HG02571 (cell line): ENCODE results near the gene INF2.

Source experiments
- ATAC-seq: cut with Tn5 transposase; IDR thresholded peaks from one replicate; pipeline ENCODE4 v1.9.1; 2021; ENCODE audit warnings: mild to moderate bottlenecking, moderate library complexity; ENCODE audit not compliant: unreplicated experiment

Gene INF2

DNA sequence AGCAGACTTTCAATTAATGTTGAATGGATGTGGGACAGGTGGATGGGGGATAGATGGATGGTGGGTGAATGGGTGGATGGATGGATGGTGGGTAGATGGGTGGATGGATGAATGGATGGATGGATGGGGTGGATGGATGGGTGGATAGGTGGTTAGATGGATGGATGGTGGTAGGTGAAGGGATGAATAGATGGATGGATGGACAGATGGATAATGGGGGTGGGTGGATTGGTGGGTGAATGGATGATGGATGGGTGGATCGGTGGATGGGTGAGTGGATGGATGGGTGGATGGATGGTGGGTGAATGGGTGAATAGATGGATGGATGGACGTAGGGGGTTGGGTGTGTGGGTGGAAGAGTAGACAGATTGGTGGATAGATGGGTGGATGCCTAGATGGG is 14.0 kb upstream of the INF2 start:
- ATAC-seq = no peak

DNA sequence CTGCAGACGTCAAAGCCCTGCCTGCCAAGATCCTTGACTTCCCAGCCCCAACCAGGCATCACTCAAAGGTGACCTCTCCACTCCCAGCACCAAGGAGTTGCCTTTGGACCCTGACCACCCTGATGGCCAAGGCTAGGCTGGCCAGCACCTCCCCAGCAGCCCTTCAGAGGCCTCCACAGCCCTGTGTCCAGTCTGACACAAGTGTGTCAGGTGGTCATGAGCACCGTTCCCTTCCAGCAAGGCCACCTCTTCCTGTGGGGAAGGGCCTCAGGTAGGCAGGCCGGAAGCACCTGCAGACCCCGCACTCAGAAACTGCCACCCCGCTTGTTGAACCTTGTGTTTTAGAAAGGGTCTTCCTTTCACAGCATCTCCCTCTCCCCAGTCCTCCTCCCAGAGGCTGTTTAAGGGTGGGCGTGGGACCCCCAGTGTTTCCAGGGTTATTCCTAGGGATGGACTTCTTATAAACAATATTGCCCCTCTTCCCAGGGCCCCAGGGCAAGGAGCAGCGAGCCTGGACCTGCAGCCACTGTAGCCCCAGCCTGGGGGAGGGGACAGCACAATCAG is 13.2 kb upstream of the INF2 start:
- no peak for ATAC-seq

DNA sequence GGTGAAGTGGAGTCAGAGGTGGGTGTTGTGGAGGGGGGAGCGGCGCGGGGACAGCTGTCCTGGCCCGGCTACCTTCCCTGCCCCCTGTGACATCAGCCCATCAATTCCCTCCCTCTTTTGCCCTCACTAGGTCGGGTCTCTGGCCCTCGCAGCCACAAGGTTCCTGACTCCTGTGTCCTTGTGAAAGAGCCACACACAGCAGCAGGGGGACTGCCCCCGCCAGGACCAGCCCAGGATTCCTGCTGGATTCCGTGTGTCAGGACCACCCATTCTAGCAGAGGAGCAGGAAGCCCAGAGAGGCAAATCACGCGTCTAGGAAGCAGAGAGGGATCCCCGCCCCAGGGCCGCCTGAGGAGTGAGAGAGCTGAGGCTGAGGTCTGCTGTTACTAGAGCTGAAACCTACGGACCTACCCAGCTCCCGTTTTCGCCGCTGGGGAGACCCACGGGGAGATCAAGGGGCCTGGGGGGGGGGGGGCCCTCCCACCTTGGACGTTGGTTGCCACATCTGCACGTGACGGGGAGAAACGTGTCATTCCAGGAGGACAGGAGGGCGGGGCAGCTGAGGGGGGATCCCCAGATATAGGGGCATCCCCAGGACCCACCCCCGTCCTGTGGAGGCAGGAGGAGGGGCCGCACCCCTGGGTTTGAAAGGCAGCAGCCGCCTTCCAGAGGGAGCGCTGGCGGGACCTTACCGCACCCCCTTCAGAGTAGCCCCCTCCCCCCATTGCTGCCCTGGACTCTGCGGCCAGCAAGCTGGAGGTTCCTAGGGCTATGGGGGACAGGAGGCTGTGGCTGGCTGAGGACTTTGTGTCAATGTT is 12.5 kb upstream of the INF2 start:
- no peak for ATAC-seq

DNA sequence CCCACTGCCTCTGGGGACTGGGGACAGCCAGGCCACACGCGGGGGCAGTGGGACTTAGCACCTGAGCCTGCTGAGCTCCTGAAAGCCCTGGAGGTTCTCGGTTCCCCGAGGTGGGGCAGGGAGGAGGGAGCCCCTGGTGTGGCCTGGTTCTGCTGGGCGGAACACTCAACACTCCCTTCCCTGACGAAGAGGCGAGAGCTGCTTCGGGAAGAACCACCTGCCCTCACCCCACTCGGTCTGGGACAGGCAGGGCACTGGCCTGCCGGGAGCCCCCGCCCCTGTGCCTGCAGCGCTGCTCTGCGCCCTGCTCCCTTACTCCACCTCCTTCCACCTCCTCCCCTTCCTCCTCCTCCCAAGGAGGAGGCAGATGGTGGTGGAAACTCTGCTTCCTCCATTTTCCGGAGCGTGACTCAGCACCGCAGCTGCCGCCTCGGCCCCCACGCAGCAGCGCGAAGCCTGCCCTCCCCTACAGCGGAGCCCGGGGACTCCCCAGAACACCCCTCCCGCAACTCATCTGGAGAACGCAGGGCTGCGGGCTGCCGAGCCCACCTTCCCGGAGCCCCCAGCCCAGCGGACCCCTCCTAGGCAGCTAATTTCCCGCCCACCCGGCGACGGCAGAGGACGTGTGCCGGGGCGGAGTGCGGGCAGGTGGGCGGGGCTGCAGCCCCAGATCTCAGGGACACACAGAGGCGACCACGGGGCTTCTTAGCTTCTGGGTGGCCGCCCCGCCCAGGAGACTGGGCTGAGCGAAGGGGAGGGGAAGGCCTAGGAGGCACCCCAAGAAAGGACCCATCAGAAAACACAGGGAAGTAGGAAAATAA is 11.7 kb upstream of the INF2 start:
- no peak for ATAC-seq

DNA sequence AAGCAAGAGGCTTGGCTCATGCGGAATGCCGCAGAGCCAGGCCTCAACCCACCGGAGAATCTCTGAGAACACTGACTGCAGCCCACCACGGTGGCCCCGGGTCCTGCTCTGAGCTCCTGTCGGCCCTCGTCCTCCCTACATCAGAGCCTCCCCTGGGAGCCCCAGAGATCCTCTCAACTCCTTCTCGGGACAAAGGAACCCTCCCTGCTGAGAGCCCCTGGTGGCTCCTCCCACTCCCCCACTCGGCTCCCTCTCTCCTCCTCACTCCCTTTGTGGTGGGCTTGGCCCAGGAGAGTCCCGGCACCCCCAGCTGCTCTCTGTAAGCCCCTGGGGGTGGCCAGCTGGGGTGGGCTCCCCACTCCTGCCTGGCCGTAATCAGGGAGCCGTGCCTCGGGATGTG is 11.1 kb upstream of the INF2 start:
- no peak for ATAC-seq

DNA sequence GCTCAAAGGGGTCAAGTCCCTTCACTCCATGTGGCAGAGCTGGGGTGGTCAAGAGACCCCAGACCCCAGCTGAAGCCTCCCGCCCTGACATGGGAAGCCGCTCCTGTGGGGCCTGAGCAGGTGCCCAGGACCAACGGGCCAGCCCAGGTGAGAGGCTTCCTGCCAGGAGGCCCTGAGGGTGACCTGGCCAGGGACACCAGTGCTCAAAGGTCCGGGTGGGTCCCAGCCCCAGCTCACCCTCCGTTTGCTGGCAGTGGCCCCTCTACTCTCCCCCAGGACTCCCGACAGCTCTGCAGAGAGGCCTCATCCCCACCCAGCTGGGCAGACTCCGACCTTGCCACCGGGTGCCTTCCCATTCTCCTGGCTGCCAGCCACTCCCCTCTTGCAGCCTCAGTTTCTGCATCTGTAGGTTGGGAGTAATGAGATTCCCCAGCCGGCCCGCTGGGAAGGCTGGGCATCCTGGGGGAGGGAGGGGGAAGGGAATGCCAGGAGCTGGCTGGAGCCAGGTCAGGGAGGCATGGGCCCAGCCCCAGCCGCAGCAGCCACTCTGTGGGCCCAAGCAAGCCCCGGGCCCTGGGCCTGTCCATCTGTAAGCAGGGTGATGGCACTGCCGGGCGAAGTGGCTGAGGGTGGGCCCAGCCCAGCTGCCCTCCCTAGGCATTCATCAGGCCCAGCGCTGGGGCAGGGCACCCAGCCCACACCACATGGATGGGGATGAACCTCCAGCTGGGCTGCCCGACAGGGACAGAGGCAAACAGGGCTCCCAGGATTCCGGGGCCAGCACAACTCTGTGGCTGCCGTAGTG is 10.3 kb upstream of the INF2 start:
- ATAC-seq = no peak

DNA sequence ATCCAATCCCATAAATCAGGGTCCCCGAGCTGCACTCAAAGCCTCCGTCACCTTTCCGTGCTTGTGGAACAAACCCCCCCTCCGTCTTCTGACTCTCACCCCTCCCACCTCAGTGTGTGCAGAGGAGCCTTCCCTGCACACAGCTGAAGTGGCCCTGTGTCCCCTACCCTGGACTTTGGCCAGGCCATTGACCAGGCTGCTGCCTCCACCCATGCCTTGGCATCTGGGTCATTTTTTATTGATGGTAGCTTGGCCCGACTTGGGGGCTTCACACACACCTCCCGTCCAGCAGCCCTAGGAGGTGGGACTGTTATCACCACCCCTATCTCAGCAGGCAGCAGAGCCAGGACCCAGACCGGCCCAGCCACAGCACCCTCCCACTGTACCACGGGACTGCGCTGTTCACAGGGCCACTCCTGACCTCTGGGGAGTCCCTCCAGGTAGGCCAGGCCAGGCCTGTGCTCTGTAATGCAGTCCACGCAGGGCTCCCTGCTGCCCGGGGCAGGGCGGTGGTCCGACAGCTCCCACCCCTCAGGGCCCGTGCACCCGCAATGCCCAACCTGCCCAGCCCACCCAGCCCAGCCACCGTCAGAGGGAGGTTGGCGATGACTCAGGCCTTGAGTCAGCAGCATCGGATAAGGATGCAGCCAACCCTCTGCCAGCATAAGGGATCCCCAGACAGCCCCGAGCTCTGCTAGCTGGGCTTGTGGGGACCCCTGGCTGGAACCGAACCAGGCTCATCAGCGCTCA is 9.2 kb upstream of the INF2 start:
- ATAC-seq = no peak

DNA sequence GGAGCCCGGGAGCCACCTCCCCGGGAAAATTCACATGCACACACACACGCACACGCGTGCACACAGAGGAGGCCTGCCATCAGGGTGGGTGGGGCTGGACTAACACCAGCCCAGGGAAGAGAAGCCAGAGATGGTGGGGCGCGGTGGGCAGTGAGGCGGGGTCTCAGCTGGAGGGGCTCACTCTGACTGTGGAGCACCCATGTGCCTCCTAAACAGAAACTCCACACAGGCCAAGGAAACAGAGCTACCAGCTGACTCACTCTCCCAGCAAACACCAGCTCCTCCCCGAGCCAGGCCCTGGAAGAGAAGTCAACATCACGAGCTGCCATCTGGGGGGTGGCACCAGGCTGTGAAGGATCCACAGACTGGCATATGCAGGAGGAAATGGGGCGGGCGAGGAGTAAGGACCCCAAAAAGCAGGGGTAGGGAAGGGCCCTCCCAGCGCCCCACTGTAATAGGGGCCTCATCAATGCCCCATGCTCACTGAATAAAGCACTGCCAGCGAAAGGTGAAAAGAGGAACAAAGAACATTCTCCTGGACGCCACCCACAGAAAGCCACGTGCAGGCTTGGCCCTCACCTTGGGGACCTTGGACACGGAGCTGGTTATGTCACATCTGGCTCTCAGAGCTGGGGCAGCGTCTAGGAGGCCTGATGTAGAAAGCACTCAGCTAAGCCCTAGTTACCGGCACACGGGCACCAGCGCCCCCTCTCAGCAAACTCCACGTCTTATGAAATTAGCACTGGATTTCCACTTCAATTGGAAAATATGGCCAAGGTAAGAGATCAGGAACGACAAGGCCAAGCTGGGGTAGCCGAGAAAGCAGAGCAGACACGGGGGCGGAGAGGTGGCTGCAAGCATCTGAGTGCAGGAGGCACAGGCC is 8.4 kb upstream of the INF2 start:
- no peak for ATAC-seq

DNA sequence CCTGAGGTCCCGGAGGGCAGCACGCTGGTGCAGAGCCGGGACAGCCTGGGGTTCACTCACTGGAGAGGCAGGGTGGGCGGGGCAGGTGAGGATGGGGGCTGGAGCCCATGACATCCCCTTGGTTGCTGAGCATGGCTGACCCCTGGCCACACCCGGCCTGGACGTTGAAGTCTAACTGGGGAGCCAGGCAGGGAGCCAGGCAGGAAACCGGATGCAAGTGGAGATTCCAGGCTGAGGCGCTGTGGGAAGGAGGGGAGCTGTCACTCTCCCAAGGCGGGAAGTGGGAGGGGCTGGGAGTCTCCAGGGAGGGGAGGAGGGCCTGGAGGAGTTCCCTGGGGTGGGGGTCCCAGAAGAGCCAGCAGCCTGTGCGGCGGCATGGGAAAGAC is 7.7 kb upstream of the INF2 start:
- ATAC-seq = no peak

DNA sequence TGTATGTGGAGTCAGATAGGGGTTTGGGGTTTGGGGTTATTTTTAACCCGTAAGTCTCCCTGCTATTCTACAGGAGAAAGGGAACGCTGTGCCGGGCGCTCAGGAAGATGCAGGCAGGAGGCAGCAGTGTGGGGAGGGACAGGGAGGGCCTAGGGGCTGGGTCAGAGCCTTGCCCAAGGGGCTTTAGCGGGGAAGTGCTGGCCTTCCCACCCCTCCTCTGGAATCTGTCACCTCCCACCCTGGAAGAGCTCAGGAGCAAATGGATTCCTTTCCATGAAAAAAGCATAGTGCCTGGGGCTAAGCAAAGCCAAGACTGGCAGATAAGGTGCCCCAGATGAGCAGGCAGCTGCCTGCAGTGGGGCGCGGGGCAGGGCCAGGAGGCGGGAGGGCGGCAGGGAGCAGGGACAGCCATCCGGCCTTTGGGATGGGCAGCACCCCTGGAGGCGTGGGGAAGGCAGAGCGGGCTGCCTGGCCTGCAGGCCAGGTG is 7.3 kb upstream of the INF2 start:
- ATAC-seq = no peak

DNA sequence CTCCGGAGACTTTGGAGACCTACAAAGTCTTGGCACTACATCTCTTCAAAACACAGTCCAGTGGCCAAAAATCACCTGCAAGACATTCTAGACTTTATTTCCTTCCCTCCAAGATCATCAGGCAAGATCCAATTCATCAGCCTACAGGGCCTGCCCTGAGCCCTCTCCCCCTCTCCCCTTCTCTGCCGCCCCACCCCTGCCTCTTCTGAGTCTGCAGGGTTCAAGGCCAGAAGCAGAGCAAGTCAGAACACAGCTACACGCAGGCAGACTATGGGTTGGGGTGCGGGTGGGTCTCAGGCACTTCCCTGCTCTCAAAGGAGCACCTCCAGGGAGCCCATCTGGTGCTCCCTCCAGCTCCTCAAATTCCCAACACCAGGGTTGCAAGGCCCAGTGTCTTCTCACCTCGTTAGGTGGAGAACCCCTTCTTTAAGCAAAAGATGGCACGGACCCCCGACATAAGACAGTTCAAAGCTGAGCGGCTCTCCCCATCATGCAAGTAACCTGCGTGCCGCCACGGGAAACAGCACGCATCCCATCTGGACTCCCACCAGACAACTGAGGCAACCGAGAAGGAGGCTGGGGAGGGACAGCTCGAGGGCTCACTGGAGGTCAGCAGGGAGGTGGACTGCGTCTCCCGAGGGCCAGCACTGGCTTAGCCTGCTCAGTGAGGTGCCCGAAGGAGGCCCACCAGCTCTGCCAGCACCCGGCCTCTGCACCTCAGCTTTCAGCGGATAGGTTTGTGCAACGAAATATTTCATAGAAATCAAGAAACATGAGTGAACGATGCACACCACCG is 5.6 kb upstream of the INF2 start:
- no peak for ATAC-seq

DNA sequence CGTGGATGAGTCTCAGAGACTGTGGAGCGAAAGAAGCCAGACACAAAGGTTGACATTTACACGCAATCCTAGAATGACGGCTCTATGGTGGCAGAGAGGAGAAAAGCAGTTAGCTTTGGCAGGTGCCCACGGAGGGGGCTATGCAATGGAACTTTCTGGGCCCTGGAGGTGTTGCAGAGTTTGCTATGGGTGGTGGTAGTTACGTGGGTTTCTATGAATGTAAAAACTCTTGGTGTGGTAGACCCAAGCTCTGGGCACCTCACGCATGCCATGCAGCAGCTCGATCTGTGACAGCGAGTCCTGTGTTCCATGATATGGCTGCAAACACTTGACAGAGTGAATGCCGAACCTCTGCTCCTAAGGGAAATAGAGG is 5.0 kb upstream of the INF2 start:
- ATAC-seq = no peak

DNA sequence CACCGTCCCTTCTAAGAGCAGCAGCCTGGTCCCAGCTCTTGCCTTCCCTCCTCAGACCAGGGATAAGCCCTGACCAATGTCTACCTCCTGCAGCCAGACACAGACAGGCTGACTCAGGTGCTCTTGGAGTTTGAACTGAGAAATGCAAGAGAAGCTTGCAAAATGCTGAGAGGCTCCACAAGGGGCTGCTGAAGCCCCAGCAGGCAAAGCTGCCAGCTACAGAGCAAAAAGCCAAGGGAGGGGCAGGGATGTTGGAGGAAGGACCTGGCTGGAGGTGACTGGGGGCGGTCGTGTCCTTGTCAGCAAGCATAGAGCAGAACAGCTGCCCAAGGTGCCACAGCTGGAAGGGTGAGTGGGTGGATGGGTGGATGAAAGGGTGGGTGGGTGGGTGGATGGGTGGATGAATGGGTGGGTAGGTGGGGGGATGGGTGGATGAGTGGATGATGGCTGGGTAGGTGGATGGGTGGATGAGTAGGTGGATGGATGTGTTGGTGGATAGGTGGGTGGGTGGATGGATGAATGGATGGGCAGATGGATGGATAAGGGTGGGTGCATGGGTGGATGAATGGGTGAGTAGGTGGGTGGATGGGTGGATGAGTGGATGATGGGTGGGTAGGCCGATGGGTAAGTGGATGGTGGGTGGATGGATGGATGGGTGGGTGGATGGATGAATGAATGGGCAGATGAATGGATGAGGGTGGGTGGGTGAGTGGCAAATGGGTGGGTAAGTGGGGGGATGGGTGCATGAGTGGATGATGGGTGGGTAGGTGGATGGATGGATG is 4.0 kb upstream of the INF2 start:
- ATAC-seq = no peak

DNA sequence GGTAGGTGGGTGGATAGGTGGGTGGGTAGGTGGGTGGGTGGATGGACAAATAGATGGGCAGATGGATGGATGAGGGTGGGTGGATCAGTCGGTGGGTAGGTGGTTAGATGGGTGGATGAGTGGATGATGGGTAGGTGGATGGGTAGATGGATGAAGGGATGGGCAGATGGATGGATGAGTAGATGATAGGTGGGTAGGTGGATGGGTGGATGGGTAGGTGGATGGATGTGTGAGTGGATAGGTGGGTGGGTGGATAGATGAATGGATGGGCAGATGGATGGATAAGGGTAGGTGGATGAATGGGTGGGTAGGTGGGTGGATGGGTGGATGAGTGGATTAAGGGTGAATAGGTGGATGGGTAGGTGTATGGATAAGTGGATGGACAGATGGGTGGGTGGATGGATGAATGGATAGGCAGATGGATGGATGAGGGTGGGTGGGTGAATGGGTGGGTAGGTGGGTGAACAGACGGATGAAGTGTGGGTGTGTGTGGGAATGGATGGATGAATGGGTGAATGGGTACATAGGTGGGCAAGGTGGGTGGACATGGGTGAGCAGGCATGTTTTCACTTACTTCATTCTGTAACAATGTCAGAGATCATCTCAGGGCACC is 3.3 kb upstream of the INF2 start:
- ATAC-seq = no peak

DNA sequence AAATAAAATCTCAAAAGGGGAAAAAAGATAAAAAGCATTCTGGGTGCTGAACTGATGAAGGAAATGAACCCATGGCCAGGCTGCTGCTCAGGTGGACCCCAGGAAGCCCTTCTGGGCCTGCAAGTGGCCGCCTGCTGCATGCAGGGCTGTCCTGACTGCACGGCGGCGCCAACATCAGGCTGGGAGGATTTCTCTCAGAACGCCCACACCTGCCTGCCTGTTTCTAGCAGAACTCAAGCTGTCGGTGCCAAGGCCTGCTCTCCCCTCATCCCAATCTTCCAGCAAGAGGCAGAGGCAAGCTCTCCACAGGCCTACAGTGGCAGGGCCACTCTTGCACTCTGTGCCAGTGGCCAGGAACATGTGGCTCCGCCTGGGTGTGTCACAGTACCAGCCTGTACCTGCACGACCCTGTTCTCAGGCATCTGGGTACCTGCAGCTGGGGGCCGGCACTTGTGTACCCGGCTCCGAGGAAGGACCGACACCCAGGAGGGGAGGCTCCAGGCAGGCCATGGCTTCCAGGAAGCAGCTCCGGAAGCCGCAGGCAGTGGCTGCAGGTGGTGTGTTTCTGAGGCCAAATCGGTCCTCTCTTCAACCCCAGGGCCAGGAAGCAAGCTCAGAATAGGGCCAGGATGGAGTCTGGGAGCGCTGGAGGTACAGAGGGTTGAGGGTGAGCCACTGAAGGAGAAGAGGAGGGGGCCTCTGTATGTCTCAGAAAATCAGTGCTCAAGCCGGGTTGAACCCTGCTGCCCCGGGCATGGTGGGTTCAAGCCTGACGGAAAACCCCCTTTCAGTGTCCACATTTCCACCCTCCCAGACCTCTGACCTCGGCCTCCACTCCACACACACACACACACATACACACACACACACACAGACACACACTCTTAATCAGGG is 2.5 kb upstream of the INF2 start:
- no peak for ATAC-seq
